IPS-18a (cell line): Measurements from ENCODE around the gene HOXD10.

Experiments used
- H3K27ac ChIP-seq: one replicate; pipeline ENCODE4 v1.5.1; 2013; ENCODE audit warnings: low read length
- H3K27me3 ChIP-seq: one replicate; pipeline ENCODE4 v1.6.1; 2013; ENCODE audit warnings: mild to moderate bottlenecking, low read length; ENCODE audit not compliant: control insufficient read depth, insufficient read depth
- H3K36me3 ChIP-seq: one replicate; pipeline ENCODE4 v1.6.1; 2013; ENCODE audit warnings: low read depth, low read length; ENCODE audit not compliant: control insufficient read depth
- H3K4me1 ChIP-seq: one replicate; pipeline ENCODE4 v1.6.1; 2013; ENCODE audit warnings: low read depth, low read length; ENCODE audit not compliant: control insufficient read depth
- H3K4me3 ChIP-seq: one replicate; pipeline ENCODE4 v1.5.1; 2013; ENCODE audit warnings: low read length
- H3K9ac ChIP-seq: one replicate; pipeline ENCODE4 v1.6.1; 2013; ENCODE audit warnings: mild to moderate bottlenecking, low read length, moderate library complexity
- H3K9me3 ChIP-seq: one replicate; pipeline ENCODE4 v1.6.1; 2013; ENCODE audit warnings: low read depth, low read length; ENCODE audit not compliant: control insufficient read depth

The HOXD10 gene

GRCh38 chr2:176117823-176118371 is 1.3 kb downstream of the HOXD10 start:
- H3K36me3 ChIP-seq, result no peaks in the 10 kb centered on the region
- peaks cover 5% of the 10 kb centered on the region for H3K4me1 ChIP-seq
- no peak overlapping the region for H3K9ac ChIP-seq
- peaks cover 100% of the 10 kb centered on the region for H3K27me3 ChIP-seq
- H3K9me3 ChIP-seq, result peaks cover 13% of the 10 kb centered on the region
- H3K27ac ChIP-seq, result no peak overlapping the region
- H3K4me3 ChIP-seq, result no peak overlapping the region

- Histone ChIP-seq H3K4me1 (peaks cover 5% of the 10 kb centered on the region), H3K4me3 (no peak overlapping the region), H3K27me3 (peaks cover 100% of the 10 kb centered on the region), H3K27ac (no peak overlapping the region), H3K9me3 (peaks cover 13% of the 10 kb centered on the region), H3K9ac (no peak overlapping the region), H3K36me3 (no peaks in the 10 kb centered on the region)
These were observed 2.2 kb downstream of the HOXD10 start for GRCh38 chr2:176118601-176119339.

- peaks cover 100% of the 10 kb centered on the region for H3K27me3 ChIP-seq
- no peaks in the 10 kb centered on the region for H3K36me3 ChIP-seq
- H3K4me1 ChIP-seq, result peaks cover 5% of the 10 kb centered on the region
- no peak overlapping the region for H3K27ac ChIP-seq
- H3K9me3 ChIP-seq, result peaks cover 13% of the 10 kb centered on the region
- no peak overlapping the region for H3K4me3 ChIP-seq
- H3K9ac ChIP-seq, result no peak overlapping the region
These were observed 4.0 kb downstream of the HOXD10 start for GRCh38 chr2:176120364-176121189.

DNA sequence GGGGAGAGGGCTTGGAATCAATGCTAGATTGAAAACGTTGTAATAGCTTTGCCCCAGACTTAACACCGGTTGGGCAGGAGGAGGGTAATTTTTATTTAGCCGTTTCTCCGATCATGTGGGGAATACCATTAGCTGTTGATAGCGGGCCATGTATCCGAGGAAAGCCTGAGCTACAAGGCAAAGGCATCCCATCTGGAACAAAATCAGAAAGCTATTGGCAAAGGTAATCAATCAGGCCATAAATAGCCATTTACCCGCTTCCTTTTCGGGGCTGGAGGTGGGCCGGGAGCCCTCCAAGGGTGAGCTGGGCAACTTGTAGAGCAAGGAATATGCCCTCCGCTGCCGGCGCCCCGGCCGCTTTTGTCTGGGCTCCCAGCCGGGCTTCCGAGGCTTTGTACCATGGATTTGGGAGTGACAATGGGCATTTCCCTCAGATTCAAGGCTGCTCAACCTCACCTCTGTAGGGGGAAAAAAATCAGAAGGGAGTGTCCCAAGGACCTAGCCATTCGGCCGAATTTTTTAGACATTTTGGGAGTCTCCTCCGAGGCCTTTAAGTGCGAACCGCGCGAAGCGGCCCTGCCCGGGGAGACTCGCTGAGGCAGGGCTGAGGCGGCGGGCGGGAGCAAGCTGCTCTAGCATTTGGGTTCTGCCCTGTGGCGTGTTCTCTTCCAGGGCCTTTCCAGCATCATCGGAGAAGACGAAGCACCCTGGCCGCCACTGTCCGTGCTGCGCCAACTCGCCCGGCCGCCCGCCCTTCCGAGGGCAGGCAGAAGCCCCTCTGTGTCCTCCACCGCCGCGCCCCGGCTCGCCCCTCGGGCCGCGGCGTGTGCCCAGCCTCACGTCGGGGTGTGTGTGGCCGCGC is 4.8 kb downstream of the HOXD10 start:
- H3K4me3 ChIP-seq, result no peak overlapping the region
- peaks cover 13% of the 10 kb centered on the region for H3K9me3 ChIP-seq
- H3K4me1 ChIP-seq, result peaks cover 5% of the 10 kb centered on the region
- H3K9ac ChIP-seq, result no peak overlapping the region
- H3K27me3 ChIP-seq, result peaks cover 100% of the 10 kb centered on the region
- no peaks in the 10 kb centered on the region for H3K36me3 ChIP-seq
- H3K27ac ChIP-seq, result no peak overlapping the region

GRCh38 chr2:176122052-176122682 is 5.6 kb downstream of the HOXD10 start:
- Histone ChIP-seq H3K9me3 (peaks cover 8% of the 10 kb centered on the region), H3K27ac (no peak overlapping the region), H3K27me3 (peaks cover 100% of the 10 kb centered on the region), H3K9ac (no peak overlapping the region), H3K4me3 (peak overlapping the region; percentile 24), H3K4me1 (peaks cover 5% of the 10 kb centered on the region), H3K36me3 (no peaks in the 10 kb centered on the region)

DNA sequence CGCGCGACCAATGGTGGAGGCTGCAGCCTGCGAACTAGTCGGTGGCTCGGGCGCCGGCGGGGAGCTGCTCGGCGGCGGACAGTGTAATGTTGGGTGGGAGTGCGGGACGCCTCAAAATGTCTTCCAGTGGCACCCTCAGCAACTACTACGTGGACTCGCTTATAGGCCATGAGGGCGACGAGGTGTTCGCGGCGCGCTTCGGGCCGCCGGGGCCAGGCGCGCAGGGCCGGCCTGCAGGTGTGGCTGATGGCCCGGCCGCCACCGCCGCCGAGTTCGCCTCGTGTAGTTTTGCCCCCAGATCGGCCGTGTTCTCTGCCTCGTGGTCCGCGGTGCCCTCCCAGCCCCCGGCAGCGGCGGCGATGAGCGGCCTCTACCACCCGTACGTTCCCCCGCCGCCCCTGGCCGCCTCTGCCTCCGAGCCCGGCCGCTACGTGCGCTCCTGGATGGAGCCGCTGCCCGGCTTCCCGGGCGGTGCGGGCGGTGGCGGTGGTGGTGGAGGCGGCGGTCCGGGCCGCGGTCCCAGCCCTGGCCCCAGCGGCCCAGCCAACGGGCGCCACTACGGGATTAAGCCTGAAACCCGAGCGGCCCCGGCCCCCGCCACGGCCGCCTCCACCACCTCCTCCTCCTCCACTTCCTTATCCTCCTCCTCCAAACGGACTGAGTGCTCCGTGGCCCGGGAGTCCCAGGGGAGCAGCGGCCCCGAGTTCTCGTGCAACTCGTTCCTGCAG is 6.3 kb downstream of the HOXD10 start, which contains the start of gene HOXD9:
HOXD9 (plus strand) TSS at position 37 of the 728 bp plus-strand sequence; CDS start at position 87, 50 bp downstream.
- Histone ChIP-seq H3K4me3 (peak within 1 kb of the TSS; percentile 24), H3K36me3 (no peaks in the 10 kb centered on the region), H3K27me3 (peaks cover 100% of the 10 kb centered on the region), H3K9me3 (peaks cover 8% of the 10 kb centered on the region), H3K4me1 (peaks cover 5% of the 10 kb centered on the region), H3K9ac (no peak within 1 kb of the TSS), H3K27ac (no peak within 1 kb of the TSS)

DNA sequence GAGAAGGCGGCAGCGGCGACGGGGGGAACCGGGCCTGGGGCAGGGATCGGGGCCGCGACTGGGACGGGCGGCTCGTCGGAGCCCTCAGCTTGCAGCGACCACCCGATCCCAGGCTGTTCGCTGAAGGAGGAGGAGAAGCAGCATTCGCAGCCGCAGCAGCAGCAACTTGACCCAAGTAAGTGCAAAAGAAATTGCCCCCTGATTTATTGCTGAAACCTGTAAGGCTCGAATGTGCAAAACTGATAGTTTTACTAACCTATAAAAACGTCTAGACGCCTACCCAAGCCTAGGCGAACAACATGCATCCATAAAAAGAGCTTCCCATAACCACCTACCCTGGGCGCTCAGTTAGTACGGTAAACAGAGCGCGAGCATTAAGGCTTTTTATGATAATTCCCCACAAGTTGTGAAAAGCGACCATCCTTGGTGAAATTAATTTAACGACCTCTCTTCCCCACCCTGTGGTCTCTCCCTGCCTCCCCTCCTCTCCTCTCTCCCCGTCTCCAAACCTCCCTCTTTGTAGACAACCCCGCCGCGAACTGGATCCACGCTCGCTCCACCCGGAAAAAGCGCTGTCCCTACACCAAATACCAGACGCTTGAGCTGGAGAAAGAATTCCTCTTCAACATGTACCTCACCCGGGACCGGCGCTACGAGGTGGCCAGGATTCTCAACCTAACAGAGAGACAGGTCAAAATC is 7.0 kb downstream of the HOXD10 start:
- Histone ChIP-seq H3K36me3 (no peaks in the 10 kb centered on the region), H3K27ac (no peak overlapping the region), H3K27me3 (peaks cover 100% of the 10 kb centered on the region), H3K9ac (no peak overlapping the region), H3K4me3 (no peak overlapping the region), H3K4me1 (peaks cover 8% of the 10 kb centered on the region), H3K9me3 (peaks cover 8% of the 10 kb centered on the region)

GRCh38 chr2:176124110-176124946 is 7.8 kb downstream of the HOXD10 start:
- no peaks in the 10 kb centered on the region for H3K36me3 ChIP-seq
- H3K4me3 ChIP-seq, result no peak overlapping the region
- H3K27ac ChIP-seq, result no peak overlapping the region
- H3K9ac ChIP-seq, result no peak overlapping the region
- H3K27me3 ChIP-seq, result peaks cover 100% of the 10 kb centered on the region
- peaks cover 9% of the 10 kb centered on the region for H3K4me1 ChIP-seq
- H3K9me3 ChIP-seq, result peaks cover 8% of the 10 kb centered on the region

DNA sequence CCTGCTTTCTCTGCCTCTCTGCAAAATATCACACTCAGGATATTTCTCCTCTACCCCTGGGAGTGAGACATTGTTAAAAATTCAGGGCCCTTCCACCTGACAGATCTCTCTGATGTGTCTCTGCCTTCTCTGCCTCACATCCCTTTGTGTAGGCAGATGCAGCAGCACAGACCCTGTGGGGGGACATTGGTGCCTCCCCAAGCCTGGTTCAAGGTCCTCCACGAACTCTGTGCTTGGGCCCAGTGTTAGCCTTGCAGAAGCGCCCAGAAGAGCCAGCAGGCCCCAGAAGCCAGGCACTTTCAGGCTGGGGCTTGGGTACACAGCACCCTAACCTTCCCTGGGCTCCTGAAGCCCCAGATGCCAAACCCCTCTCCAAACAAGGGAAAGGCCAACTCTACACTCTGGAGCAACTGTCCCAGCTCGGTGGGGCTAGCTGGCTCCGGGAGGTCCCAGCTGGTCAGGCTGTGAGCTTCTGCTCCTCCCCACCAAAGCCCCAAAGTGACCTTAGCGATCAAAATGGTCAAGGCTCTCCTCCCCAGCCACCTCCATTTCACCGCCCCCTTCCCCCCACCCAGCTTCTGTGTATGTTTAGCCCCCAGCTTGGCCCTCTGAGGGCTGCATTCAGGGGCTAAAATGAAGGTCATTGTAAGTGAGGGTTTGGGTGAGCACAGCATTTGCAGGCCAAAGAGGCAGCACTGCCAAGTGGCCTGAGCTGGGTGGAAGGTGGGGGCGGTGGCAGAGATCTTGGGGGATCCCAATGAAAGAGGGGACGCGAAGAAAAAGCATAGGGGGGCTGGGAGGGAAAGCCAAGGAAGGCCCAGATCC is 8.6 kb downstream of the HOXD10 start:
- Histone ChIP-seq H3K27ac (no peak overlapping the region), H3K9me3 (peaks cover 8% of the 10 kb centered on the region), H3K27me3 (peaks cover 100% of the 10 kb centered on the region), H3K36me3 (no peaks in the 10 kb centered on the region), H3K4me1 (peaks cover 9% of the 10 kb centered on the region), H3K4me3 (no peak overlapping the region), H3K9ac (no peak overlapping the region)
